Measurements from ENCODE around the gene CARD18. TPM values are rescaled to one million over a fixed set of nuclear protein-coding genes. Genes with fewer than 3 reads are reported as not detected.

CARD18 gene
- total and polyA plus RNA-seq, 4 donors: not detected

GRCh38 chr11:105148241-105148640 lies 8.7 kb upstream of the CARD18 start:
- no peaks in the 10 kb centered on the region for H3K27me3 ChIP-seq (ENCODE audit: control insufficient read depth in 4 of 4, insufficient read depth in 4 of 4, low read length in 3 of 4)
- no peaks in the 10 kb centered on the region for H3K9me3 ChIP-seq (ENCODE audit: control insufficient read depth in 4 of 4, low read length in 3 of 4)
- H3K4me3 ChIP-seq (ENCODE audit: low read depth in 1 of 3, low read length in 3 of 3): no peak overlapping the region
- H3K4me1 ChIP-seq (ENCODE audit: control insufficient read depth in 4 of 4, insufficient read depth in 4 of 4, low read length in 3 of 4): no peaks in the 10 kb centered on the region
- H3K9ac ChIP-seq (ENCODE audit: low read depth in 1 of 2, low read length in 2 of 2): no peak overlapping the region
- TF ChIP-seq, protein P1, sequence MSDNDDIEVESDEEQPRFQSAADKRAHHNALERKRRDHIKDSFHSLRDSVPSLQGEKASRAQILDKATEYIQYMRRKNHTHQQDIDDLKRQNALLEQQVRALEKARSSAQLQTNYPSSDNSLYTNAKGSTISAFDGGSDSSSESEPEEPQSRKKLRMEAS (IDR thresholded peaks at IDR 0.05): no peak
- TF ChIP-seq ATF3 (IDR thresholded peaks at IDR 0.05) (no peak), NR2F2 (IDR thresholded peaks at IDR 0.05) (no peak), GABPA (IDR thresholded peaks at IDR 0.05 in 1 of 2, conservative IDR thresholded peaks at IDR 0.05 in 1 of 2) (no peak), SP1 (IDR thresholded peaks at IDR 0.05) (no peak), TAF1 (conservative IDR thresholded peaks at IDR 0.05) (no peak), FOXA1 (IDR thresholded peaks at IDR 0.05) (no peak)
- no peaks in the 10 kb centered on the region for H3K36me3 ChIP-seq (ENCODE audit: control insufficient read depth in 4 of 4, insufficient read depth in 3 of 4, low read depth in 1 of 4, low read length in 3 of 4)
- WGBS: 80% methylated on average over 5 of the region's 5 CpGs
- no peak overlapping the region for H3K27ac ChIP-seq (ENCODE audit: low read depth in 1 of 2, low read length in 2 of 2)
- DNase-seq (ENCODE audit: low spot score): no peak

DNA sequence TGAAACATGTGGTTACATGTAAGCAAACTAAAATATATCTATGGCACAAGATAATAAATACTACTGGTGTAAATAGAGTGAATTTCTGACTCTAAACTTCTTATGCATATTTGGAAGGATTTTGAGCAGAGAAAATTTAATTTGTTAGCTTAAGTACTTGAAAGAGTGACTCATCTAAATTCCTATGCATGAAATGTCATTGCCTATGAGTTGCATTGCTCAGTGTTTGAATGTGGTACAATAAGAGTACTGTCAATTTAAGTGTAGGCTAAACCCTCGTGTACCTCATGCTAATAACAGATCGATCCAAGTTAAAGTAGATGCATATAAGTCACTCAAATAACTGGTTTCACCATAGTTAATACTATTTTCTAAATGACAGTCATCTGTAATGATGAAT lies 5.3 kb upstream of the CARD18 start:
- H3K4me1 ChIP-seq (ENCODE audit: control insufficient read depth in 4 of 4, insufficient read depth in 4 of 4, low read length in 3 of 4): no peaks in the 10 kb centered on the region
- no peaks in the 10 kb centered on the region for H3K36me3 ChIP-seq (ENCODE audit: control insufficient read depth in 4 of 4, insufficient read depth in 3 of 4, low read depth in 1 of 4, low read length in 3 of 4)
- H3K9ac ChIP-seq (ENCODE audit: low read depth in 1 of 2, low read length in 2 of 2): no peak overlapping the region
- no peaks in the 10 kb centered on the region for H3K27me3 ChIP-seq (ENCODE audit: control insufficient read depth in 4 of 4, insufficient read depth in 4 of 4, low read length in 3 of 4)
- WGBS: 70% methylated on average over 2 of the region's 2 CpGs
- H3K4me3 ChIP-seq (ENCODE audit: low read depth in 1 of 3, low read length in 3 of 3): no peak overlapping the region
- no peak overlapping the region for H3K27ac ChIP-seq (ENCODE audit: low read depth in 1 of 2, low read length in 2 of 2)
- TF ChIP-seq SP1 (IDR thresholded peaks at IDR 0.05): no peak
- TF ChIP-seq YY1 (IDR thresholded peaks at IDR 0.05): no peak
- TF ChIP-seq, protein P1 (IDR thresholded peaks at IDR 0.05): no peak
- no peak for TF ChIP-seq HNF4A (conservative IDR thresholded peaks at IDR 0.05)
- no peak for TF ChIP-seq JUND (IDR thresholded peaks at IDR 0.05)
- TF ChIP-seq TAF1 (conservative IDR thresholded peaks at IDR 0.05): no peak
- no peak for TF ChIP-seq FOXA1 (IDR thresholded peaks at IDR 0.05)
- TF ChIP-seq FOXA2 (IDR thresholded peaks at IDR 0.05): no peak
- no peak for TF ChIP-seq EGR1 (IDR thresholded peaks at IDR 0.05; ENCODE audit: low read depth in 2 of 2)
- no peak for TF ChIP-seq CTCF (IDR thresholded peaks at IDR 0.05; ENCODE audit: low read depth, low read length, missing input control)
- H3K9me3 ChIP-seq (ENCODE audit: control insufficient read depth in 4 of 4, low read length in 3 of 4): no peaks in the 10 kb centered on the region
- DNase-seq (ENCODE audit: low spot score): no peak

- Histone ChIP-seq H3K27ac (ENCODE audit: low read depth in 1 of 2, low read length in 2 of 2) (no peak overlapping the region), H3K9ac (ENCODE audit: low read depth in 1 of 2, low read length in 2 of 2) (no peak overlapping the region)
These were observed 2.6 kb upstream of the CARD18 start for GRCh38 chr11:105142167-105142566.

More at GRCh38 chr11:105142167-105142566, 2.6 kb upstream of the CARD18 start:
- DNase-seq (ENCODE audit: low spot score): no peak
- no peaks in the 10 kb centered on the region for H3K27me3 ChIP-seq (ENCODE audit: control insufficient read depth in 4 of 4, insufficient read depth in 4 of 4, low read length in 3 of 4)
- H3K4me1 ChIP-seq (ENCODE audit: control insufficient read depth in 4 of 4, insufficient read depth in 4 of 4, low read length in 3 of 4): no peaks in the 10 kb centered on the region
- TF ChIP-seq ATF3 (IDR thresholded peaks at IDR 0.05) (no peak), SP1 (IDR thresholded peaks at IDR 0.05) (no peak), JUND (IDR thresholded peaks at IDR 0.05) (no peak), YY1 (IDR thresholded peaks at IDR 0.05) (no peak), FOXA1 (IDR thresholded peaks at IDR 0.05) (no peak), GABPA (IDR thresholded peaks at IDR 0.05 in 1 of 2, conservative IDR thresholded peaks at IDR 0.05 in 1 of 2) (no peak), CTCF (IDR thresholded peaks at IDR 0.05; ENCODE audit: low read depth, low read length, missing input control) (no peak), FOXA2 (IDR thresholded peaks at IDR 0.05) (no peak), RXRA (IDR thresholded peaks at IDR 0.05) (no peak), TAF1 (conservative IDR thresholded peaks at IDR 0.05) (no peak), HNF4A (conservative IDR thresholded peaks at IDR 0.05) (no peak), EGR1 (IDR thresholded peaks at IDR 0.05; ENCODE audit: low read depth in 2 of 2) (no peak), RAD21 (IDR thresholded peaks at IDR 0.05) (no peak), HNF4G (IDR thresholded peaks at IDR 0.05) (no peak), NR2F2 (IDR thresholded peaks at IDR 0.05) (no peak)
- TF ChIP-seq, protein P2, sequence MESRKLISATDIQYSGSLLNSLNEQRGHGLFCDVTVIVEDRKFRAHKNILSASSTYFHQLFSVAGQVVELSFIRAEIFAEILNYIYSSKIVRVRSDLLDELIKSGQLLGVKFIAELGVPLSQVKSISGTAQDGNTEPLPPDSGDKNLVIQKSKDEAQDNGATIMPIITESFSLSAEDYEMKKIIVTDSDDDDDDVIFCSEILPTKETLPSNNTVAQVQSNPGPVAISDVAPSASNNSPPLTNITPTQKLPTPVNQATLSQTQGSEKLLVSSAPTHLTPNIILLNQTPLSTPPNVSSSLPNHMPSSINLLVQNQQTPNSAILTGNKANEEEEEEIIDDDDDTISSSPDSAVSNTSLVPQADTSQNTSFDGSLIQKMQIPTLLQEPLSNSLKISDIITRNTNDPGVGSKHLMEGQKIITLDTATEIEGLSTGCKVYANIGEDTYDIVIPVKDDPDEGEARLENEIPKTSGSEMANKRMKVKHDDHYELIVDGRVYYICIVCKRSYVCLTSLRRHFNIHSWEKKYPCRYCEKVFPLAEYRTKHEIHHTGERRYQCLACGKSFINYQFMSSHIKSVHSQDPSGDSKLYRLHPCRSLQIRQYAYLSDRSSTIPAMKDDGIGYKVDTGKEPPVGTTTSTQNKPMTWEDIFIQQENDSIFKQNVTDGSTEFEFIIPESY (IDR thresholded peaks at IDR 0.05): no peak
- TF ChIP-seq, protein P1 (IDR thresholded peaks at IDR 0.05): no peak
- no peaks in the 10 kb centered on the region for H3K36me3 ChIP-seq (ENCODE audit: control insufficient read depth in 4 of 4, insufficient read depth in 3 of 4, low read depth in 1 of 4, low read length in 3 of 4)
- no peaks in the 10 kb centered on the region for H3K9me3 ChIP-seq (ENCODE audit: control insufficient read depth in 4 of 4, low read length in 3 of 4)
- 63% methylated on average over 1 of the region's 1 CpG for WGBS
- H3K4me3 ChIP-seq (ENCODE audit: low read depth in 1 of 3, low read length in 3 of 3): no peak overlapping the region
